Measurements from ENCODE around the gene PSAT1.

DNA sequence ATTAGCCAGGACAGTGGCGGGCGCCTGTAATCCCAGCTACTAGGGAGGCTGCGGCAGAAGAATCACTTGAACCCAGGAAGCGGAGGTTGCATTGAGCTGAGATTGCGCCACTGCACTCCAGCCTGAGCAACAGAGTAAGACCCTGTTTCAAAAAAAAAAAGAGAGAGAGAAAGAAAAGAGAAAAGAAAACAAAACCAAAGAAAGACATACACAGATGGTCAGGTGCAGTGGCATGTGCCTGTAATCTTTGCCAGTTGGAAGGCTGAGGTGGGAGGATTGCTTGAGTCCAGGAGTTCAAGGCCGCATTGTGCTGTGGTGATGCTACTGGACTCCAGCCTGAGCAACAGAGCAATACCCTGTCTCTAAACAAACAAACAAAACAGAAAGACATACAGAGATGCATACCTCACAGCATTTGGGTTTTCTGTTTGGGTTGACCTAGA, 10.0 kb upstream of the PSAT1 start:
- TF ChIP-seq CTCF (conservative IDR thresholded peaks at IDR 0.05 in 1 of 2, IDR thresholded peaks at IDR 0.05 in 1 of 2; ENCODE audit: extremely low read depth in 1 of 2, insufficient read depth in 1 of 2, low read depth in 1 of 2, low read length in 2 of 2) (no peak), EZH2 (IDR thresholded peaks at IDR 0.05; ENCODE audit: borderline replicate concordance, low read length) (no peak)

Measured in mammary epithelial cell (primary cell).